Fibroblast of lung (primary cell): ENCODE measurements around the gene KIF1A.

Experiments
- EZH2 ChIP-seq: IDR thresholded peaks from 2 replicates; pipeline ENCODE4 v1.5.1; 2012; ENCODE audit warnings: low read length, control low read depth, mild to moderate bottlenecking; ENCODE audit errors: missing control alignments
- TF ChIP-seq, protein P1 (sequence below), 2 donors: IDR thresholded peaks in 1 of 2; conservative IDR thresholded peaks in 1 of 2; 1 replicate in 1 of 2; 2 replicates in 1 of 2; pipeline ENCODE4 v1.5.1; 2011 to 2012; ENCODE audit warnings: low read length in 2 of 2, control low read depth in 1 of 2, inconsistent platforms in 1 of 2, low read depth in 1 of 2, mild to moderate bottlenecking in 1 of 2

- no peak for TF ChIP-seq EZH2
- TF ChIP-seq, protein P1, sequence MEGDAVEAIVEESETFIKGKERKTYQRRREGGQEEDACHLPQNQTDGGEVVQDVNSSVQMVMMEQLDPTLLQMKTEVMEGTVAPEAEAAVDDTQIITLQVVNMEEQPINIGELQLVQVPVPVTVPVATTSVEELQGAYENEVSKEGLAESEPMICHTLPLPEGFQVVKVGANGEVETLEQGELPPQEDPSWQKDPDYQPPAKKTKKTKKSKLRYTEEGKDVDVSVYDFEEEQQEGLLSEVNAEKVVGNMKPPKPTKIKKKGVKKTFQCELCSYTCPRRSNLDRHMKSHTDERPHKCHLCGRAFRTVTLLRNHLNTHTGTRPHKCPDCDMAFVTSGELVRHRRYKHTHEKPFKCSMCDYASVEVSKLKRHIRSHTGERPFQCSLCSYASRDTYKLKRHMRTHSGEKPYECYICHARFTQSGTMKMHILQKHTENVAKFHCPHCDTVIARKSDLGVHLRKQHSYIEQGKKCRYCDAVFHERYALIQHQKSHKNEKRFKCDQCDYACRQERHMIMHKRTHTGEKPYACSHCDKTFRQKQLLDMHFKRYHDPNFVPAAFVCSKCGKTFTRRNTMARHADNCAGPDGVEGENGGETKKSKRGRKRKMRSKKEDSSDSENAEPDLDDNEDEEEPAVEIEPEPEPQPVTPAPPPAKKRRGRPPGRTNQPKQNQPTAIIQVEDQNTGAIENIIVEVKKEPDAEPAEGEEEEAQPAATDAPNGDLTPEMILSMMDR (conservative IDR thresholded peaks at IDR 0.05 in 1 of 2, IDR thresholded peaks at IDR 0.05 in 1 of 2; ENCODE audit: low read depth in 1 of 2, low read length in 2 of 2) = no peak
These were observed 62.9 kb downstream of the KIF1A start for GRCh38 chr2:240757086-240757614.
